Liver (tissue), 9 donors: ENCODE data around the gene CADPS. TPM values are rescaled to one million over a fixed set of nuclear protein-coding genes. Genes with fewer than 3 reads are reported as not detected.

Experiments used
- DNase-seq: peaks from one replicate; pipeline ENCODE4 v3.0.0-alpha.2; 2017; ENCODE audit warnings: low spot score
- H3K27ac ChIP-seq, 2 donors: one replicate each; pipeline ENCODE4 v1.7.0; 2013; ENCODE audit warnings: inconsistent platforms in 2 of 2, low read length in 2 of 2, control low read depth in 1 of 2, low read depth in 1 of 2, mild to moderate bottlenecking in 1 of 2
- H3K27me3 ChIP-seq, 4 donors: one replicate each; pipeline versions ENCODE4 v1.6.1 to v1.7.0; 2013; ENCODE audit warnings: low read length in 3 of 4, inconsistent platforms in 1 of 4, mild to moderate bottlenecking in 1 of 4, moderate library complexity in 1 of 4; ENCODE audit not compliant: control insufficient read depth in 4 of 4, insufficient read depth in 4 of 4
- H3K36me3 ChIP-seq, 4 donors: one replicate each; pipeline versions ENCODE4 v1.6.1 to v1.7.0; 2013; ENCODE audit warnings: low read length in 3 of 4, mild to moderate bottlenecking in 3 of 4, low read depth in 1 of 4, moderate library complexity in 1 of 4; ENCODE audit not compliant: control insufficient read depth in 4 of 4, insufficient read depth in 3 of 4
- H3K4me1 ChIP-seq, 4 donors: one replicate each; pipeline versions ENCODE4 v1.6.1 to v1.7.0; 2013; ENCODE audit warnings: low read length in 3 of 4, mild to moderate bottlenecking in 3 of 4, moderate library complexity in 1 of 4; ENCODE audit not compliant: control insufficient read depth in 4 of 4, insufficient read depth in 4 of 4
- H3K4me3 ChIP-seq, 3 donors: one replicate each; pipeline versions ENCODE4 v1.6.1 to v1.7.0; 2013; ENCODE audit warnings: low read length in 3 of 3, control low read depth in 1 of 3, low read depth in 1 of 3, mild to moderate bottlenecking in 1 of 3
- H3K9ac ChIP-seq, 2 donors: one replicate each; pipeline ENCODE4 v1.7.0; 2013; ENCODE audit warnings: low read length in 2 of 2, mild to moderate bottlenecking in 2 of 2, moderate library complexity in 2 of 2, control low read depth in 1 of 2, low read depth in 1 of 2
- H3K9me3 ChIP-seq, 4 donors: one replicate each; pipeline versions ENCODE4 v1.6.1 to v1.7.0; 2013; ENCODE audit warnings: low read length in 3 of 4; ENCODE audit not compliant: control insufficient read depth in 4 of 4
- EGR1 ChIP-seq, 2 donors: IDR thresholded peaks; 2 replicates each; pipeline ENCODE4 v1.6.1; 2016 to 2018; ENCODE audit warnings: antibody characterized with exemption in 2 of 2, low read depth in 2 of 2
- FOXA1 ChIP-seq: IDR thresholded peaks from 2 replicates; pipeline ENCODE4 v1.6.1; 2016; ENCODE audit warnings: antibody characterized with exemption
- HNF4A ChIP-seq, 2 donors: conservative IDR thresholded peaks; 2 replicates each; pipeline ENCODE4 v1.6.1; 2016; ENCODE audit warnings: antibody characterized with exemption in 2 of 2, mild to moderate bottlenecking in 2 of 2
- HNF4G ChIP-seq: IDR thresholded peaks from 2 replicates; pipeline ENCODE4 v1.6.1; 2016; ENCODE audit warnings: antibody characterized with exemption
- JUND ChIP-seq, 2 donors: IDR thresholded peaks; 2 replicates each; pipeline ENCODE4 v1.6.1; 2016; ENCODE audit warnings: antibody characterized with exemption in 2 of 2
- RAD21 ChIP-seq, 2 donors: IDR thresholded peaks; 2 replicates each; pipeline ENCODE4 v1.6.1; 2016; ENCODE audit warnings: antibody characterized with exemption in 2 of 2, mild to moderate bottlenecking in 2 of 2
- RXRA ChIP-seq, 2 donors: IDR thresholded peaks; 2 replicates each; pipeline ENCODE4 v1.6.1; 2017 to 2018; ENCODE audit warnings: antibody characterized with exemption in 2 of 2, mild to moderate bottlenecking in 1 of 2
- SP1 ChIP-seq: IDR thresholded peaks from 2 replicates; pipeline ENCODE4 v1.6.1; 2018; ENCODE audit warnings: antibody characterized with exemption, mild to moderate bottlenecking
- YY1 ChIP-seq: IDR thresholded peaks from 2 replicates; pipeline ENCODE4 v1.6.1; 2016; ENCODE audit warnings: antibody characterized with exemption, mild to moderate bottlenecking
- WGBS: extraction: QIAGEN DNeasy Blood & Tissue Kit; methylation state at CpG from one replicate; pipeline ENCODE4 v1.1.7; 2013; 5-methylcytosine and 5-hydroxymethylcytosine counted together
- polyA plus RNA-seq, 2 donors: library from polyadenylated mRNA; stranded (reverse) in 1 of 2; unstranded in 1 of 2; fragments of 200-250 nt in 1 of 2; fragments of >200 nt in 1 of 2; fragmentation: Nextera tagmentation in 1 of 2; extraction: Ambion mirVana in 1 of 2; gene quantifications; one replicate each; pipeline versions ENCODE4 v1.2.1 to v1.2.3, GENCODE V29; 2013 to 2015
- total RNA-seq, 2 donors: library from RNA; depleted of rRNA; stranded (reverse); fragments of >200 nt; gene quantifications; one replicate each; pipeline ENCODE4 v1.2.3, GENCODE V29; 2014
- TF ChIP-seq, protein P1 (sequence below): IDR thresholded peaks from 2 replicates; pipeline ENCODE4 v1.6.1; 2016; ENCODE audit warnings: antibody characterized with exemption
- TF ChIP-seq, protein P2 (sequence below): fragments of 150-350 bp; IDR thresholded peaks from 2 replicates; pipeline ENCODE4 v1.5.1; 2017; ENCODE audit warnings: improper control_type of control experiment, low read depth, low read length; ENCODE audit not compliant: missing input control
- TF ChIP-seq, protein P3 (sequence below): IDR thresholded peaks from 2 replicates; pipeline ENCODE4 v1.6.1; 2016; ENCODE audit warnings: antibody characterized with exemption
- donor health status: healthy.
- donor health status: healthy.
- donor health status: healthy.
- donor health status: healthy.
- donor health status: healthy.

The CADPS gene
- total and polyA plus RNA-seq, 4 donors, result 0.05 to 0.37 (median 0.17) TPM; not detected in 1

DNA sequence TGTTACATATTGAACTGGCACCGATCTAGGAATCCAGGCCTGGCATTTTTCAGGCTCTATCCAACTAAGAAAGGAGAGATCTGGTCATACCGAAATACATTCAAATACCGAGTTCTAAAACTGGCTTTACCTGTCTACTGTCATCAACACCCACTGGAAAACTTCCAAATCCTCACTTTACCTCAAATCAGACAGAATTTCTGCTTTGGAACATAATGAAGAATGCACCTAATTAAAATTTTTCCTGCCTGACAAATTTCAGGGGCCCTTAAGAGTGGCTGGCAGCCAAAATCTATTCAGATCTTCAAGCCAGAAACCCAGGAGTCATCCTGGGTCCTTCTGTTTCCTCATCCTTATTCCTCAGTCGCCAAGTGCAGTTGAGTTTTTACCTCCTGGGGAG is 303.3 kb downstream of the CADPS start:
- H3K27me3 ChIP-seq, result peaks cover 0 to 2% (median 0%) of the 10 kb centered on the region in 4 donors
- H3K4me3 ChIP-seq, result no peak overlapping the region
- no peak overlapping the region for H3K27ac ChIP-seq
- H3K9ac ChIP-seq, result no peak overlapping the region
- no peak for DNase-seq
- no peaks in the 10 kb centered on the region for H3K4me1 ChIP-seq
- TF ChIP-seq EGR1 (IDR thresholded peaks at IDR 0.05; ENCODE audit: low read depth in 2 of 2), result no peak
- TF ChIP-seq HNF4A (conservative IDR thresholded peaks at IDR 0.05), result no peak
- no peak for TF ChIP-seq SP1
- no peak for TF ChIP-seq RAD21 (IDR thresholded peaks at IDR 0.05)
- TF ChIP-seq, protein P1, sequence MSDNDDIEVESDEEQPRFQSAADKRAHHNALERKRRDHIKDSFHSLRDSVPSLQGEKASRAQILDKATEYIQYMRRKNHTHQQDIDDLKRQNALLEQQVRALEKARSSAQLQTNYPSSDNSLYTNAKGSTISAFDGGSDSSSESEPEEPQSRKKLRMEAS, result no peak
- no peak for TF ChIP-seq YY1
- no peak for TF ChIP-seq RXRA (IDR thresholded peaks at IDR 0.05)
- H3K36me3 ChIP-seq, result no peaks in the 10 kb centered on the region
- 89% methylated on average over 4 of the region's 4 CpGs for WGBS
- H3K9me3 ChIP-seq, result no peaks in the 10 kb centered on the region

DNA sequence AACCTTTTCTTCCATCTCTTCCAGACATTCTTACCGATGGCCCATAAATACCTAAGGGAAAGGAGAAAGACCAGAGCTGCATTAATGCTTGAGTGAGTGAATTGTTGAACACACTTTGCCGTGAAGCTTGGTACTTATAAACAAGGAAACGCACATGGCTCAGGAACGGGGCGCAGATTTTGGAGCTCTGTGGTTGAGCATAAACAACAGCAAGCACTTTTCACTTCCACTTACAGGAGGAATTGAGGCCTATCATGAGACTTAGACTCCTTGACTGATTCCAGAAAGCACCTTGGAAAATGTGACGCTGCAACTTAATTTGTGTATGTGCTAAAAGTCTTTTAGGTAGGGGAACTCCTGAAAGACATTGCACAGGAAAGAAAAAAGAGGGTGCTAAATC is 304.3 kb downstream of the CADPS start:
- H3K9me3 ChIP-seq, result no peaks in the 10 kb centered on the region
- no peak overlapping the region for H3K4me3 ChIP-seq
- peaks cover 0 to 2% (median 0%) of the 10 kb centered on the region in 4 donors for H3K27me3 ChIP-seq
- H3K36me3 ChIP-seq, result no peaks in the 10 kb centered on the region
- no peak for DNase-seq
- H3K4me1 ChIP-seq, result no peaks in the 10 kb centered on the region
- no peak overlapping the region for H3K27ac ChIP-seq
- WGBS, result 73% methylated on average over 6 of the region's 6 CpGs
- TF ChIP-seq, protein P2, sequence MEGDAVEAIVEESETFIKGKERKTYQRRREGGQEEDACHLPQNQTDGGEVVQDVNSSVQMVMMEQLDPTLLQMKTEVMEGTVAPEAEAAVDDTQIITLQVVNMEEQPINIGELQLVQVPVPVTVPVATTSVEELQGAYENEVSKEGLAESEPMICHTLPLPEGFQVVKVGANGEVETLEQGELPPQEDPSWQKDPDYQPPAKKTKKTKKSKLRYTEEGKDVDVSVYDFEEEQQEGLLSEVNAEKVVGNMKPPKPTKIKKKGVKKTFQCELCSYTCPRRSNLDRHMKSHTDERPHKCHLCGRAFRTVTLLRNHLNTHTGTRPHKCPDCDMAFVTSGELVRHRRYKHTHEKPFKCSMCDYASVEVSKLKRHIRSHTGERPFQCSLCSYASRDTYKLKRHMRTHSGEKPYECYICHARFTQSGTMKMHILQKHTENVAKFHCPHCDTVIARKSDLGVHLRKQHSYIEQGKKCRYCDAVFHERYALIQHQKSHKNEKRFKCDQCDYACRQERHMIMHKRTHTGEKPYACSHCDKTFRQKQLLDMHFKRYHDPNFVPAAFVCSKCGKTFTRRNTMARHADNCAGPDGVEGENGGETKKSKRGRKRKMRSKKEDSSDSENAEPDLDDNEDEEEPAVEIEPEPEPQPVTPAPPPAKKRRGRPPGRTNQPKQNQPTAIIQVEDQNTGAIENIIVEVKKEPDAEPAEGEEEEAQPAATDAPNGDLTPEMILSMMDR, result no peak
- TF ChIP-seq, protein P1, result no peak
- TF ChIP-seq HNF4G (no peak), SP1 (no peak), FOXA1 (no peak), RAD21 (IDR thresholded peaks at IDR 0.05) (no peak), JUND (IDR thresholded peaks at IDR 0.05) (no peak), YY1 (no peak)
- TF ChIP-seq, protein P3, sequence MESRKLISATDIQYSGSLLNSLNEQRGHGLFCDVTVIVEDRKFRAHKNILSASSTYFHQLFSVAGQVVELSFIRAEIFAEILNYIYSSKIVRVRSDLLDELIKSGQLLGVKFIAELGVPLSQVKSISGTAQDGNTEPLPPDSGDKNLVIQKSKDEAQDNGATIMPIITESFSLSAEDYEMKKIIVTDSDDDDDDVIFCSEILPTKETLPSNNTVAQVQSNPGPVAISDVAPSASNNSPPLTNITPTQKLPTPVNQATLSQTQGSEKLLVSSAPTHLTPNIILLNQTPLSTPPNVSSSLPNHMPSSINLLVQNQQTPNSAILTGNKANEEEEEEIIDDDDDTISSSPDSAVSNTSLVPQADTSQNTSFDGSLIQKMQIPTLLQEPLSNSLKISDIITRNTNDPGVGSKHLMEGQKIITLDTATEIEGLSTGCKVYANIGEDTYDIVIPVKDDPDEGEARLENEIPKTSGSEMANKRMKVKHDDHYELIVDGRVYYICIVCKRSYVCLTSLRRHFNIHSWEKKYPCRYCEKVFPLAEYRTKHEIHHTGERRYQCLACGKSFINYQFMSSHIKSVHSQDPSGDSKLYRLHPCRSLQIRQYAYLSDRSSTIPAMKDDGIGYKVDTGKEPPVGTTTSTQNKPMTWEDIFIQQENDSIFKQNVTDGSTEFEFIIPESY, result no peak
- H3K9ac ChIP-seq, result no peak overlapping the region

DNA sequence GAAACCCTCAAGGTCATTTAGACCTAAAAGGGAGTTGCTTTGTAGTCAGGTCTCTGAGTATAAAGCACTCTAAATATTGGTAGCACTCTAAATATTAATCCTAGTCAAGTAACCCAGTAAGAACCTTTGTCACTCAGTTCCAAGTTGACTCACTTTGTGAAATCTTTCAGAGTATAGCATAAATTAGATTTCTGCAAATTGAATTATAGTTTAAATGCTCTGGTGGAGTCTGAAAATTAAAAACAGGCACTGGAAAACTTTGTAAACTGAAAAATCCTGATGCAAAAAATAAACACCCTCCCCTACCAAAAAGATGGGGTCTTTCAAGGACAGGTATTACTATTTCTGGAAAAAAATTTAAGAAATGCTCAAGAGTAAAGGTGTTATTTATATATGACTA is 305.6 kb downstream of the CADPS start:
- TF ChIP-seq, protein P3, result no peak
- no peak for TF ChIP-seq EGR1 (IDR thresholded peaks at IDR 0.05; ENCODE audit: low read depth in 2 of 2)
- no peak for DNase-seq

More for the DNA sequence above, 305.6 kb downstream of the CADPS start:
- Histone ChIP-seq H3K27me3 (peaks cover 0 to 2% (median 1%) of the 10 kb centered on the region in 4 donors), H3K4me1 (no peaks in the 10 kb centered on the region), H3K4me3 (no peak overlapping the region), H3K27ac (no peak overlapping the region), H3K9me3 (no peaks in the 10 kb centered on the region), H3K9ac (no peak overlapping the region), H3K36me3 (no peaks in the 10 kb centered on the region)
